Spleen (tissue), 7 donors: ENCODE measurements around the gene PLEKHB1.

Source experiments
- POLR2A ChIP-seq, 3 donors: fragments of 450-650 bp; IDR thresholded peaks; one replicate each; pipeline ENCODE4 v1.5.1; 2017; ENCODE audit warnings: antibody characterized with exemption in 3 of 3, mild to moderate bottlenecking in 1 of 3
- POLR2AphosphoS5 ChIP-seq, 3 donors: sonication (generic); formaldehyde crosslinking; IDR thresholded peaks; one replicate each; pipeline ENCODE4 v1.5.1; 2017; ENCODE audit warnings: antibody characterized with exemption in 3 of 3
- TF ChIP-seq, protein P1 (sequence below), 11 experiments: fragments of 200-600 bp in 7 of 11; fragments of 450-650 bp in 4 of 11; sonication (generic) in 4 of 11; IDR thresholded peaks in 8 of 11; conservative IDR thresholded peaks in 3 of 11; 1 replicate in 7 of 11; 2 replicates in 4 of 11; pipeline versions ENCODE4 v1.4.0 to v1.8.0; 2016 to 2021; ENCODE audit warnings: antibody characterized with exemption in 11 of 11, inconsistent platforms in 4 of 11, mild to moderate bottlenecking in 1 of 11
- donor health status: DM: no; HTN: no; CAD: no; lungs with moderate emphysema.
- donor health status: DM: no; HTN: no; CAD: no.
- donor health status: DM: no; HTN: no; CAD: no.

DNA sequence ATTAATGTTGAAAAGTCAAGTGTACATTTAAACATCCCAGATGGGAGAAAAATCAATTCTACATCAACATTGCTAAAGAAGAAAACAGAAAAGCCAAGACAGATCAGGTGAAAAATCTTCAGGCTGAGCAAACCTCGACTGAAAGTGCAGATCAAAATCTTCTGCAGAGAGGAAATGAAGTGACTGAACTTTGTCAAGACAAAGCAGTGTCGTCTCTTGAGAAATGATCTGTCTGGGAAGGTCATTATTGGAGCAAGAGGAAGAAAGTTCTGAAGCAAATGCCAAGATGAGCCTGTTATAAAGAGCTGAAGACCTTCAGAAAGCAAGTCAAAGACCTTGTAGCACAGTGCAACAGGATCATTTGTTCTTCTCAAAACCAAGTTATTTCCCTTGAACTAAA is 5.8 kb upstream of the PLEKHB1 start:
- TF ChIP-seq POLR2A (IDR thresholded peaks at IDR 0.05) (no peak), POLR2AphosphoS5 (IDR thresholded peaks at IDR 0.05) (no peak)
- TF ChIP-seq, protein P1, sequence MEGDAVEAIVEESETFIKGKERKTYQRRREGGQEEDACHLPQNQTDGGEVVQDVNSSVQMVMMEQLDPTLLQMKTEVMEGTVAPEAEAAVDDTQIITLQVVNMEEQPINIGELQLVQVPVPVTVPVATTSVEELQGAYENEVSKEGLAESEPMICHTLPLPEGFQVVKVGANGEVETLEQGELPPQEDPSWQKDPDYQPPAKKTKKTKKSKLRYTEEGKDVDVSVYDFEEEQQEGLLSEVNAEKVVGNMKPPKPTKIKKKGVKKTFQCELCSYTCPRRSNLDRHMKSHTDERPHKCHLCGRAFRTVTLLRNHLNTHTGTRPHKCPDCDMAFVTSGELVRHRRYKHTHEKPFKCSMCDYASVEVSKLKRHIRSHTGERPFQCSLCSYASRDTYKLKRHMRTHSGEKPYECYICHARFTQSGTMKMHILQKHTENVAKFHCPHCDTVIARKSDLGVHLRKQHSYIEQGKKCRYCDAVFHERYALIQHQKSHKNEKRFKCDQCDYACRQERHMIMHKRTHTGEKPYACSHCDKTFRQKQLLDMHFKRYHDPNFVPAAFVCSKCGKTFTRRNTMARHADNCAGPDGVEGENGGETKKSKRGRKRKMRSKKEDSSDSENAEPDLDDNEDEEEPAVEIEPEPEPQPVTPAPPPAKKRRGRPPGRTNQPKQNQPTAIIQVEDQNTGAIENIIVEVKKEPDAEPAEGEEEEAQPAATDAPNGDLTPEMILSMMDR (IDR thresholded peaks at IDR 0.05 in 8 of 11, conservative IDR thresholded peaks at IDR 0.05 in 3 of 11), result no peak
